Cerebellar cortex (tissue), 1 donor: ENCODE data around the gene WDR87.
"Not testable (repeated sequence)": the region's sequence is repeated elsewhere in the genome, so short reads cannot be mapped to it uniquely, and the experiment has no call there.

Experiments
- DNase-seq: peaks from one replicate; pipeline ENCODE4 v3.0.0-alpha.2; 2015; ENCODE audit warnings: low spot score

WDR87 gene

GRCh38 chr19:37877147-37877546 lies 29.2 kb downstream of the WDR87 start:
- DNase-seq = no peak

GRCh38 chr19:37876032-37876431 lies 30.4 kb downstream of the WDR87 start:
- no peak for DNase-seq

- no peak for DNase-seq
Measured at GRCh38 chr19:37874784-37875183, 31.6 kb downstream of the WDR87 start.

- no peak for DNase-seq
Measured at GRCh38 chr19:37872383-37872782, 34.0 kb downstream of the WDR87 start.

GRCh38 chr19:37869766-37870340 lies 36.5 kb downstream of the WDR87 start:
- DNase-seq = no peak

- no peak for DNase-seq
Measured at GRCh38 chr19:37867831-37868230, 38.6 kb downstream of the WDR87 start.

GRCh38 chr19:37865930-37866329 lies 40.5 kb downstream of the WDR87 start:
- not testable (repeated sequence) for DNase-seq

GRCh38 chr19:37864501-37864900 lies 41.9 kb downstream of the WDR87 start:
- DNase-seq = no peak

GRCh38 chr19:37855098-37855497 lies 51.3 kb downstream of the WDR87 start:
- DNase-seq = no peak

- no peak for DNase-seq
Measured at GRCh38 chr19:37845932-37846331, 60.5 kb downstream of the WDR87 start.
